HEK293 (cell line): ENCODE results near the gene IL12B.

Experiments
- CTCF ChIA-PET: fragments of 350-600 bp; formaldehyde crosslinking; extraction: SDS; loops from one replicate; lab custom pipeline; 2021; ENCODE audit warnings: antibody characterized with exemption; lab: Yijun Ruan, JAX
- POLR2A ChIA-PET: fragments of 300-600 bp; formaldehyde crosslinking; extraction: SDS; loops from one replicate; lab custom pipeline; 2020; ENCODE audit warnings: antibody characterized with exemption, inconsistent platforms; lab: Yijun Ruan, JAX
- H3K27ac ChIP-seq: fragments of 200-500 bp; sonication (Bioruptor generic); 2 replicates; pipeline ENCODE4 v1.5.1; 2014; ENCODE audit warnings: low read depth, low read length, control low read depth, inconsistent platforms; ENCODE audit errors: extremely low read depth
- H3K36me3 ChIP-seq, 2 experiments: fragments of 200-500 bp in 1 of 2; sonication (Bioruptor generic) in 1 of 2; 1 replicate in 1 of 2; 2 replicates in 1 of 2; pipeline ENCODE4 v1.5.1; 2014 to 2017; ENCODE audit warnings: inconsistent platforms in 2 of 2, low read length in 2 of 2; ENCODE audit not compliant: control insufficient read depth in 2 of 2, insufficient read depth in 1 of 2
- H3K4me1 ChIP-seq: fragments of 200-500 bp; sonication (Bioruptor generic); 2 replicates; pipeline ENCODE4 v1.5.1; 2014; ENCODE audit warnings: mild to moderate bottlenecking, low read length, inconsistent platforms; ENCODE audit not compliant: control insufficient read depth, insufficient read depth
- H3K4me3 ChIP-seq: 2 replicates; pipeline ENCODE4 v1.5.1; 2011; ENCODE audit warnings: low read depth, mild to moderate bottlenecking, control low read depth, low read length, moderate library complexity
- H3K9me3 ChIP-seq: fragments of 200-500 bp; sonication (Bioruptor generic); 2 replicates; pipeline ENCODE4 v1.5.1; 2014; ENCODE audit warnings: low read depth, low read length, inconsistent platforms; ENCODE audit not compliant: control insufficient read depth, insufficient read depth
- HOXA7 ChIP-seq: sonication (generic); formaldehyde crosslinking; IDR thresholded peaks from 2 replicates; pipeline ENCODE4 v1.8.1; 2022; ENCODE audit warnings: missing genetic modification reagents, borderline replicate concordance
- HOXD13 ChIP-seq: sonication (generic); formaldehyde crosslinking; IDR thresholded peaks from 2 replicates; pipeline ENCODE4 v1.8.0; 2022; ENCODE audit warnings: missing genetic modification reagents, borderline replicate concordance
- KLF9 ChIP-seq: fragments of 450-650 bp; formaldehyde crosslinking; IDR thresholded peaks from 2 replicates; pipeline ENCODE4 v1.5.1; 2016; ENCODE audit warnings: missing biosample characterization, missing genetic modification characterization, low read depth
- MEIS1 ChIP-seq: sonication (generic); formaldehyde crosslinking; IDR thresholded peaks from 2 replicates; pipeline ENCODE4 v1.8.1; 2022; ENCODE audit warnings: missing genetic modification reagents, mild to moderate bottlenecking, borderline replicate concordance
- MYNN ChIP-seq: fragments of 450-650 bp; formaldehyde crosslinking; IDR thresholded peaks from 2 replicates; pipeline ENCODE4 v1.5.1; 2016; ENCODE audit warnings: missing biosample characterization, missing genetic modification characterization, borderline replicate concordance
- PATZ1 ChIP-seq: fragments of 450-650 bp; formaldehyde crosslinking; IDR thresholded peaks from 2 replicates; pipeline ENCODE4 v1.5.1; 2016; ENCODE audit warnings: missing biosample characterization, missing genetic modification characterization
- SCRT1 ChIP-seq: fragments of 450-650 bp; formaldehyde crosslinking; IDR thresholded peaks from 2 replicates; pipeline ENCODE4 v1.5.1; 2016; ENCODE audit warnings: missing biosample characterization, missing genetic modification characterization, borderline replicate concordance
- ZBTB48 ChIP-seq: fragments of 450-650 bp; formaldehyde crosslinking; IDR thresholded peaks from 2 replicates; pipeline ENCODE4 v1.5.1; 2016; ENCODE audit warnings: missing biosample characterization, missing genetic modification characterization
- ZFHX2 ChIP-seq: fragments of 450-650 bp; formaldehyde crosslinking; conservative IDR thresholded peaks from 2 replicates; pipeline ENCODE4 v1.5.1; 2016; ENCODE audit warnings: missing biosample characterization, missing genetic modification characterization
- ZNF132 ChIP-seq: fragments of 450-650 bp; formaldehyde crosslinking; IDR thresholded peaks from 2 replicates; pipeline ENCODE4 v1.5.1; 2017; ENCODE audit warnings: missing biosample characterization, missing genetic modification characterization, borderline replicate concordance
- ZNF202 ChIP-seq: fragments of 450-650 bp; formaldehyde crosslinking; IDR thresholded peaks from 2 replicates; pipeline ENCODE4 v1.5.1; 2016; ENCODE audit warnings: missing biosample characterization, missing genetic modification characterization, borderline replicate concordance
- ZNF26 ChIP-seq: fragments of 450-650 bp; formaldehyde crosslinking; IDR thresholded peaks from 2 replicates; pipeline ENCODE4 v1.5.1; 2016; ENCODE audit warnings: missing biosample characterization, missing genetic modification characterization
- ZNF341 ChIP-seq: fragments of 450-650 bp; formaldehyde crosslinking; IDR thresholded peaks from 2 replicates; pipeline ENCODE4; 2016; ENCODE audit warnings: low read depth, missing biosample characterization, missing genetic modification characterization
- ZNF423 ChIP-seq: fragments of 450-650 bp; formaldehyde crosslinking; IDR thresholded peaks from 2 replicates; pipeline ENCODE4 v1.5.1; 2016; ENCODE audit warnings: missing biosample characterization, missing genetic modification characterization
- ZNF610 ChIP-seq: fragments of 450-650 bp; formaldehyde crosslinking; IDR thresholded peaks from 2 replicates; pipeline ENCODE4 v1.5.1; 2016; ENCODE audit warnings: missing biosample characterization, missing genetic modification characterization, borderline replicate concordance
- ZNF623 ChIP-seq: fragments of 450-650 bp; formaldehyde crosslinking; IDR thresholded peaks from 2 replicates; pipeline ENCODE4 v1.5.1; 2016; ENCODE audit warnings: missing biosample characterization, missing genetic modification characterization
- ZNF626 ChIP-seq: fragments of 450-650 bp; sonication (Bioruptor Pico); formaldehyde crosslinking; IDR thresholded peaks from 2 replicates; pipeline ENCODE4 v1.5.1; 2018; ENCODE audit warnings: missing biosample characterization, missing genetic modification characterization, inconsistent platforms
- ZNF654 ChIP-seq: fragments of 450-650 bp; formaldehyde crosslinking; IDR thresholded peaks from 2 replicates; pipeline ENCODE4 v1.5.1; 2016; ENCODE audit warnings: low read depth, missing biosample characterization, missing genetic modification characterization
- ZNF660 ChIP-seq: fragments of 450-650 bp; IDR thresholded peaks from 2 replicates; pipeline ENCODE4 v1.5.1; 2018; ENCODE audit warnings: missing biosample characterization, mild to moderate bottlenecking, missing genetic modification characterization
- ZNF704 ChIP-seq: fragments of 450-650 bp; formaldehyde crosslinking; IDR thresholded peaks from 2 replicates; pipeline ENCODE4 v1.5.1; 2016; ENCODE audit warnings: missing biosample characterization, missing genetic modification characterization
- ZNF785 ChIP-seq: fragments of 450-650 bp; formaldehyde crosslinking; IDR thresholded peaks from 2 replicates; pipeline ENCODE4 v1.5.1; 2016; ENCODE audit warnings: missing biosample characterization, missing genetic modification characterization

IL12B gene

GRCh38 chr5:159294921-159295320, 35.4 kb downstream of the IL12B start:
- ChIA-PET CTCF (interaction anchor here (0.5 kb wide), 1 partner anchor 21 kb away, joined by 4 read pairs; no protein-coding TSS in a partner anchor), POLR2A (no interaction called here)
- Histone ChIP-seq H3K4me3 (no peak overlapping the region), H3K27ac (no peak overlapping the region), H3K9me3 (no peaks in the 10 kb centered on the region), H3K36me3 (no peaks in the 10 kb centered on the region), H3K4me1 (no peaks in the 10 kb centered on the region)
- TF ChIP-seq ZNF132 (tag by site-specific recombination): no peak
- TF ChIP-seq MEIS1 (CRISPR knock-in tag): no peak
- no peak for TF ChIP-seq ZNF341
- no peak for TF ChIP-seq ZBTB48 (tag by site-specific recombination)
- no peak for TF ChIP-seq SCRT1 (tag by site-specific recombination)
- TF ChIP-seq ZNF623 (tag by site-specific recombination): no peak
- no peak for TF ChIP-seq HOXA7 (CRISPR knock-in tag)
- no peak for TF ChIP-seq ZNF423 (tag by site-specific recombination)

- no peak overlapping the region for H3K27ac ChIP-seq
- ChIA-PET POLR2A (no interaction called here), CTCF (interaction anchor here (2.1 kb wide), 1 partner anchor 26 kb away, joined by 11 read pairs; no protein-coding TSS in a partner anchor)
- H3K36me3 ChIP-seq: no peaks in the 10 kb centered on the region; a peak in 1 of 3 replicates
- no peaks in the 10 kb centered on the region for H3K9me3 ChIP-seq
- no peak for TF ChIP-seq HOXD13
- TF ChIP-seq MYNN (tag by site-specific recombination): no peak
- no peak for TF ChIP-seq ZFHX2
- no peak for TF ChIP-seq ZNF704 (tag by site-specific recombination)
- TF ChIP-seq ZNF26 (tag by site-specific recombination): no peak
- no peak for TF ChIP-seq PATZ1 (tag by site-specific recombination)
- no peak overlapping the region for H3K4me3 ChIP-seq
- no peaks in the 10 kb centered on the region for H3K4me1 ChIP-seq
Measured at GRCh38 chr5:159290741-159291140, 39.5 kb downstream of the IL12B start.

- CTCF ChIA-PET: interaction anchor here (0.6 to 5.2 kb wide), 11 partner anchors 31 to 735 kb away, joined by 3 to 25 read pairs (median 4); no protein-coding TSS in a partner anchor
- H3K4me3 ChIP-seq: no peak overlapping the region
- POLR2A ChIA-PET: interaction anchor here (1.3 kb wide), 1 partner anchor 30 kb away, joined by 4 read pairs; no protein-coding TSS in a partner anchor
- TF ChIP-seq ZNF626 (no peak), ZNF785 (no peak), KLF9 (tag by site-specific recombination) (no peak), ZNF660 (tag by site-specific recombination) (peak; percentile 22; the same call in 1 of the 2 replicates), ZNF654 (tag by site-specific recombination) (peak; percentile 77), ZNF202 (tag by site-specific recombination) (no peak), ZNF610 (tag by site-specific recombination) (no peak)
- H3K9me3 ChIP-seq: no peaks in the 10 kb centered on the region
- peaks cover 16 to 21% of the 10 kb centered on the region in 2 experiments; a peak in 2 of 3 replicates for H3K36me3 ChIP-seq
- H3K27ac ChIP-seq: no peak overlapping the region
- no peaks in the 10 kb centered on the region for H3K4me1 ChIP-seq
Measured at GRCh38 chr5:159286420-159287035, 43.8 kb downstream of the IL12B start.
